HepG2 (cell line): ENCODE data around the gene VWA7. TPM values are rescaled to one million over a fixed set of nuclear protein-coding genes. Genes with fewer than 3 reads are reported as not detected.

Experiments
- ARID2 ChIP-seq: sonication (generic); formaldehyde crosslinking; IDR thresholded peaks from 2 replicates; pipeline ENCODE4 v1.8.1; 2022; ENCODE audit warnings: mild to moderate bottlenecking, missing genetic modification reagents, borderline replicate concordance
- ATF7-NPFF ChIP-seq: sonication (generic); formaldehyde crosslinking; IDR thresholded peaks from 2 replicates; pipeline ENCODE4 v1.8.1; 2023; ENCODE audit warnings: mild to moderate bottlenecking, low read depth, missing genetic modification reagents, moderate library complexity
- CBFB ChIP-seq: sonication (generic); formaldehyde crosslinking; IDR thresholded peaks from 2 replicates; pipeline ENCODE4 v1.4.0; 2020; ENCODE audit warnings: missing genetic modification reagents
- CTCF ChIP-seq: sonication (generic); formaldehyde crosslinking; IDR thresholded peaks from 2 replicates; pipeline ENCODE4 v1.5.0; 2020; ENCODE audit warnings: mild to moderate bottlenecking, missing genetic modification reagents, moderate library complexity
- GABPB1 ChIP-seq: IDR thresholded peaks from 2 replicates; pipeline ENCODE4 v1.6.1; 2016; ENCODE audit warnings: mild to moderate bottlenecking, missing genetic modification reagents, moderate library complexity, missing compliant biosample characterization
- GPBP1L1 ChIP-seq: sonication (generic); formaldehyde crosslinking; IDR thresholded peaks from 2 replicates; pipeline ENCODE4 v1.5.0; 2020; ENCODE audit warnings: mild to moderate bottlenecking, missing genetic modification reagents
- HNRNPK ChIP-seq: fragments of 200-400 bp; formaldehyde crosslinking; IDR thresholded peaks from 2 replicates; pipeline ENCODE4 v1.6.1; 2018; ENCODE audit warnings: low read length, low read depth, moderate library complexity, mild to moderate bottlenecking; ENCODE audit not compliant: poor library complexity, severe bottlenecking
- IRX3 ChIP-seq: sonication (generic); formaldehyde crosslinking; IDR thresholded peaks from 2 replicates; pipeline ENCODE4 v1.8.1; 2023; ENCODE audit warnings: mild to moderate bottlenecking, low read depth, missing genetic modification reagents, borderline replicate concordance
- MIER2 ChIP-seq: IDR thresholded peaks from 2 replicates; pipeline ENCODE4 v1.6.1; 2016; ENCODE audit warnings: missing biosample characterization, missing genetic modification reagents
- NFE2L1 ChIP-seq: sonication (generic); formaldehyde crosslinking; IDR thresholded peaks from 2 replicates; pipeline ENCODE4 v1.4.0; 2020; ENCODE audit warnings: missing genetic modification reagents, mild to moderate bottlenecking, borderline replicate concordance
- NFYB ChIP-seq: sonication (generic); formaldehyde crosslinking; IDR thresholded peaks from 2 replicates; pipeline ENCODE4 v1.4.0; 2020; ENCODE audit warnings: missing genetic modification reagents
- PRDM15 ChIP-seq: sonication (generic); formaldehyde crosslinking; IDR thresholded peaks from 2 replicates; pipeline ENCODE4 v1.4.0; 2020; ENCODE audit warnings: missing genetic modification reagents
- RORA ChIP-seq: sonication (generic); formaldehyde crosslinking; IDR thresholded peaks from 2 replicates; pipeline ENCODE4 v1.5.0; 2020; ENCODE audit warnings: mild to moderate bottlenecking, missing genetic modification reagents, moderate library complexity
- SUZ12 ChIP-seq: fragments of 150-350 bp; IDR thresholded peaks from 2 replicates; pipeline ENCODE4 v1.6.1; 2014; ENCODE audit warnings: low read depth, low read length
- TEAD2 ChIP-seq: sonication (generic); formaldehyde crosslinking; IDR thresholded peaks from 2 replicates; pipeline ENCODE4 v1.9.0; 2021; ENCODE audit warnings: missing genetic modification reagents
- ZNF143 ChIP-seq: sonication (generic); formaldehyde crosslinking; IDR thresholded peaks from 2 replicates; pipeline ENCODE4 v1.4.0; 2020; ENCODE audit warnings: missing genetic modification reagents
- ZNF17 ChIP-seq: sonication (generic); formaldehyde crosslinking; IDR thresholded peaks from 2 replicates; pipeline ENCODE4 v1.5.0; 2020; ENCODE audit warnings: mild to moderate bottlenecking, missing genetic modification reagents
- ZNF619 ChIP-seq: sonication (generic); formaldehyde crosslinking; IDR thresholded peaks from 2 replicates; pipeline ENCODE4 v1.4.0; 2020; ENCODE audit warnings: mild to moderate bottlenecking, missing genetic modification reagents
- ZSCAN22 ChIP-seq: sonication (generic); formaldehyde crosslinking; IDR thresholded peaks from 2 replicates; pipeline ENCODE4 v1.4.0; 2020; ENCODE audit warnings: mild to moderate bottlenecking, missing genetic modification reagents
- polyA plus RNA-seq, 8 experiments: library from polyadenylated mRNA; depleted of rRNA in 3 of 8; stranded (reverse) in 7 of 8; unstranded in 1 of 8; fragments of >200 nt; fragmentation: Illumina TruSeq in 4 of 8; extraction: Trizol in 4 of 8; gene quantifications; 2 replicates each; pipeline versions ENCODE4 v1.2.1 to v1.2.3, GENCODE V29; 2011 to 2016; ENCODE audit warnings: low read depth in 4 of 8, missing spikeins in 1 of 8, mixed read lengths in 1 of 8; ENCODE audit not compliant: insufficient read depth in 1 of 8
- total RNA-seq, 5 experiments: library from RNA; depleted of rRNA; stranded (reverse); fragments of >200 nt; fragmentation: Illumina TruSeq; extraction: Trizol; gene quantifications; 2 replicates each; pipeline ENCODE4 v1.2.3, GENCODE V29; 2016; ENCODE audit warnings: low read depth in 1 of 5

VWA7 gene
- total and polyA plus RNA-seq, 2 of the 13 experiments (the other 11 are each of a cell fraction or from before 2014, with no cell fraction given) = 0.86 to 3.3 TPM

GRCh38 chr6:31769684-31770371, 7.3 kb downstream of the VWA7 start (continued):
- no peak for TF ChIP-seq NFE2L1 (CRISPR knock-in tag)
- TF ChIP-seq CTCF = peak; percentile 98
- TF ChIP-seq ZSCAN22 = no peak
- TF ChIP-seq ATF7-NPFF (CRISPR knock-in tag) = no peak; the same call in 1 of the 2 replicates
- TF ChIP-seq MIER2 = peak; percentile 61; the same call in 1 of the 2 replicates
- no peak for TF ChIP-seq ZNF17 (CRISPR knock-in tag)
- TF ChIP-seq CBFB (CRISPR knock-in tag) = no peak
- TF ChIP-seq ZNF619 (CRISPR knock-in tag) = 0 out of 2 replicates have a peak, but pooled peaks have one; percentile 78
- no peak for TF ChIP-seq SUZ12
- TF ChIP-seq HNRNPK = no peak
- no peak for TF ChIP-seq GABPB1 (CRISPR knock-in tag)
- no peak for TF ChIP-seq TEAD2 (CRISPR knock-in tag)
- TF ChIP-seq ZNF143 = no peak
- TF ChIP-seq IRX3 = no peak
- TF ChIP-seq NFYB (CRISPR knock-in tag) = no peak
- no peak for TF ChIP-seq RORA (CRISPR knock-in tag)
- no peak for TF ChIP-seq PRDM15 (CRISPR knock-in tag)
- TF ChIP-seq GPBP1L1 (CRISPR knock-in tag) = no peak
- TF ChIP-seq ARID2 (CRISPR knock-in tag) = no peak
